Dedifferentiated amniotic fluid mesenchymal stem cell (primary cell): Measurements from ENCODE around the gene PRKCQ.
"Not testable (repeated sequence)": the region's sequence is repeated elsewhere in the genome, so short reads cannot be mapped to it uniquely, and the experiment has no call there.

ENCODE experiments used
- DNase-seq: peaks from one replicate; pipeline ENCODE4 v3.0.0-alpha.2; 2016; ENCODE audit errors: extremely low spot score

Gene PRKCQ

GRCh38 chr10:6455592-6455991, 124.5 kb downstream of the PRKCQ start:
- DNase-seq: no peak

GRCh38 chr10:6446711-6447110, 133.4 kb downstream of the PRKCQ start:
- DNase-seq: no peak

- no peak for DNase-seq
Observed at GRCh38 chr10:6445671-6446316, 134.3 kb downstream of the PRKCQ start.

- not testable (repeated sequence) for DNase-seq
Observed at GRCh38 chr10:6439875-6440274, 140.2 kb downstream of the PRKCQ start.

GRCh38 chr10:6431861-6432260, 148.2 kb downstream of the PRKCQ start:
- no peak for DNase-seq

GRCh38 chr10:6431186-6431585, 148.9 kb downstream of the PRKCQ start:
- no peak for DNase-seq

- no peak for DNase-seq
Observed at GRCh38 chr10:6430423-6430980, 149.6 kb downstream of the PRKCQ start.

GRCh38 chr10:6427357-6427959, 152.6 kb downstream of the PRKCQ start:
- no peak for DNase-seq

- DNase-seq: no peak
Observed at GRCh38 chr10:6426317-6426716, 153.8 kb downstream of the PRKCQ start.

GRCh38 chr10:6423413-6424170, 156.5 kb downstream of the PRKCQ start:
- no peak for DNase-seq

- no peak for DNase-seq
Observed at GRCh38 chr10:6423004-6423403, 157.1 kb downstream of the PRKCQ start.

GRCh38 chr10:6418613-6419216, 161.4 kb downstream of the PRKCQ start:
- no peak for DNase-seq

GRCh38 chr10:6418167-6418566, 161.9 kb downstream of the PRKCQ start:
- DNase-seq: no peak

GRCh38 chr10:6416892-6417512, 163.1 kb downstream of the PRKCQ start:
- peak; percentile 65 for DNase-seq

GRCh38 chr10:6411436-6411835, 168.6 kb downstream of the PRKCQ start:
- no peak for DNase-seq

- DNase-seq: no peak
Observed at GRCh38 chr10:6410830-6411229, 169.2 kb downstream of the PRKCQ start.

- DNase-seq: peak; percentile 70
Observed at GRCh38 chr10:6409971-6410643, 170.0 kb downstream of the PRKCQ start.

- DNase-seq: no peak
Observed at GRCh38 chr10:6408799-6409198, 171.3 kb downstream of the PRKCQ start.

GRCh38 chr10:6407034-6407721, 172.9 kb downstream of the PRKCQ start:
- no peak for DNase-seq

GRCh38 chr10:6406220-6407033, 173.6 kb downstream of the PRKCQ start:
- DNase-seq: peak; percentile 26
